ENCODE measurements around the gene CENPX.
A peak's percentile ranks its signal among the peaks of the same experiment; 100 is the strongest.

The CENPX gene

DNA sequence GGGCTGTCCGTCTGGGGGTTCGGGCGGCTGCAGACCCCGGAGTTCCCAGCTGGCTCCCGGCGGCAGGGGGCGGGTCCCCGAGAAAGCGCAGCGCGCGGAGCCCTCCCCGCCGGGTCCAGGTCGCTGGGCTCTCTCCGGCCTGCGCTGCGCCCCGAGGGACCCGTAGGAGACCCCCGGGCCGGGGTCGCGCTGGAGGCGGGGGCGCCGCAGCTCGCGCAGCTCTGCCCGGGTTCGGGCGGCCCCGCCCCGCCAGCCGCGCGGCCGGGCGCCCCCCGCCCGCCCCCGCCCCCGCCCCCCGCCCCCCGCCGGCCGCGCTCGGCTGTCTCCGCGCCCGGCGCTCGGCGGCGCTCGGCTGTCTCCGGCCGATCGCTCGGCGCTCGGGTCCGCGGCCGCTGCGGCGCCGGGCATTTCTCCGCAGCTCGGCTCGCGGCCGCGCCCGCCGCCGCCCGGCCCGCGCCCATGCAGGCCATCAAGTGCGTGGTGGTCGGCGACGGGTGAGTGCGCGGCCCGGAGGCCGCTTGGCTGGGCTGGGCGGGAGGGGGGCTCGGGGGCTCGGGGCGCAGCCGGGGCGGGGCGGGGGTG is 8.7 kb upstream of the CENPX start, which contains the start of gene RAC3:
RAC3 (plus strand) TSS at position 376 of the 582 bp plus-strand sequence; CDS start at position 460, 84 bp downstream.
- Histone ChIP-seq H2AFZ (ENCODE audit: low read length) (peak within 1 kb of the TSS; percentile 91), H2BK15ac (ENCODE audit: low read length) (peak within 1 kb of the TSS; percentile 67), H2AK5ac (ENCODE audit: low read depth, low read length) (peak within 1 kb of the TSS; percentile 83), H3K23ac (ENCODE audit: low read depth, low read length, poor library complexity) (peak within 1 kb of the TSS; percentile 93), H3K9me3 (replicated peaks in 1 of 2; ENCODE audit: control insufficient read depth in 2 of 2, insufficient read depth in 1 of 2, low read depth in 1 of 2, low read length in 2 of 2) (no peaks in the 10 kb centered on the region), H3K27me3 (ENCODE audit: control insufficient read depth in 3 of 3, insufficient read depth in 3 of 3, low read depth in 1 of 3, low read length in 3 of 3) (no peaks in the 10 kb centered on the region), H2BK120ac (ENCODE audit: low read depth, low read length) (peak within 1 kb of the TSS; percentile 81), H3K36me3 (replicated peaks in 1 of 2; ENCODE audit: control insufficient read depth in 2 of 2, insufficient read depth in 2 of 2, low read length in 2 of 2) (peaks cover 30 to 36% of the 10 kb centered on the region in 2 donors), H3K79me1 (ENCODE audit: low read depth, low read length) (peaks cover 5% of the 10 kb centered on the region), H3K4ac (ENCODE audit: low read length) (no peak within 1 kb of the TSS), H3K27ac (replicated peaks; ENCODE audit: low read length) (peak within 1 kb of the TSS; percentile 54), H3K4me2 (ENCODE audit: insufficient read depth, low read length, poor library complexity, severe bottlenecking) (peak within 1 kb of the TSS; percentile 100), H3K14ac (ENCODE audit: low read length) (peak within 1 kb of the TSS; percentile 2), H4K8ac (ENCODE audit: low read depth, low read length) (no peak within 1 kb of the TSS), H3K18ac (ENCODE audit: low read length) (peak within 1 kb of the TSS; percentile 94), H3K4me3 (ENCODE audit: low read length in 2 of 2) (peak within 1 kb of the TSS; percentile 46 to 84), H3K9ac (ENCODE audit: low read depth, low read length, poor library complexity) (peak within 1 kb of the TSS; percentile 82), H2BK12ac (ENCODE audit: low read length) (no peak within 1 kb of the TSS), H3K4me1 (ENCODE audit: control insufficient read depth in 2 of 2, insufficient read depth in 1 of 2, low read depth in 1 of 2, low read length in 2 of 2) (peaks cover 8 to 14% of the 10 kb centered on the region in 2 donors), H2BK5ac (ENCODE audit: low read length) (peak within 1 kb of the TSS; percentile 3), H4K91ac (ENCODE audit: low read depth, low read length, poor library complexity) (no peak within 1 kb of the TSS)
- DNase-seq (ENCODE audit: low spot score), result peak; percentile 72
- no CpG with 5 or more reads among the region's 96 CpGs for WGBS, 2 donors (ENCODE audit: extremely low coverage in 2 of 2, insufficient read length in 2 of 2, insufficient replicate concordance in 1 of 2)

DNA sequence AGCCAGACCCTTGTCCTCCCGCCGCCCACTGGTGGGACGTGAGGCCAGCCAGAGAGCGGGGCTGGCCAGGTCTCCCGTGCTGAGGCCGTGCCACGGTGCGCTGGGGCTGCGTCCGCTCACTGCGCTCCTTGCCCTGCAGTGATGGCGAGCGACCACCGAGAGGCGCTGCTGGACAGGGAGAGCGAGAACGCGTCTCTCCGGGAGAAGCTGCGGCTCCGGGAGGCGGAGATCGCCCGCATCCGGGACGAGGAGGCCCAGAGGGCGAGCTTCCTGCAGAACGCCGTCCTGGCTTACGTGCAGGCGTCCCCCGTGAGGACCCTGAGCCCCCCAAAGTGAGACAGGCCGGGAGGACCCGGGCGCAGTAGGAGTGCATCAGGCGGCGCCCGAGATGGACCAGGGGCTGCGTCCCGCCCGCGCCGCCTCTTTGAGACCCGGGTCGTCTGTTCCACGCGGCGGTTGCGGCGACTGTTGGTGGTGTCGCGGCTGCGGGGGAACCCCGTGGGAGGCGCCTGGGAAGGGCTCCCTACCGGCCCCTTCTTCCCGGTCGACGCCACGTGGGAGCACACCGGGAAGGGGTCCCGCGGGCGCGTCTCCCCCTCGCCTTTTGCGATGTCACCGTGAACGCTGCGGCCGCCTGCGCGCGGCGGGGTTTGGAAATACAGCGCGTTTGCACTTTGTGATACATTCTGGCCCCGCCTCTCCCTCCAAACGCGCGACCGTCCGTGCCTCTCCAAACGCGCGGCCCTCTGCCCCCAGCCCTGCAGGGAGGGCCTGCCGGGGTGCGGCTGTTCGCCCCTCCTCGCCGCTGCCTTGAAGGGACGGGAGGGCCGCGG is 8.0 kb upstream of the CENPX start:
- Histone ChIP-seq H3K9ac (ENCODE audit: low read depth, low read length, poor library complexity) (peak overlapping the region; percentile 72), H2BK120ac (ENCODE audit: low read depth, low read length) (peak overlapping the region; percentile 72), H2BK5ac (ENCODE audit: low read length) (peak overlapping the region; percentile 90), H3K4me3 (ENCODE audit: low read length in 2 of 2) (peak overlapping the region; percentile 43 to 84), H3K18ac (ENCODE audit: low read length) (peak overlapping the region; percentile 94), H4K91ac (ENCODE audit: low read depth, low read length, poor library complexity) (no peak overlapping the region), H2AK5ac (ENCODE audit: low read depth, low read length) (peak overlapping the region; percentile 83), H2AFZ (ENCODE audit: low read length) (peak overlapping the region; percentile 91), H2BK12ac (ENCODE audit: low read length) (no peak overlapping the region), H3K27ac (replicated peaks; ENCODE audit: low read length) (peak overlapping the region; percentile 54), H3K23ac (ENCODE audit: low read depth, low read length, poor library complexity) (peak overlapping the region; percentile 93), H3K79me1 (ENCODE audit: low read depth, low read length) (peaks cover 9% of the 10 kb centered on the region), H2BK15ac (ENCODE audit: low read length) (peak overlapping the region; percentile 67), H3K4me2 (ENCODE audit: insufficient read depth, low read length, poor library complexity, severe bottlenecking) (peak overlapping the region; percentile 98), H3K27me3 (ENCODE audit: control insufficient read depth in 3 of 3, insufficient read depth in 3 of 3, low read depth in 1 of 3, low read length in 3 of 3) (no peaks in the 10 kb centered on the region), H3K14ac (ENCODE audit: low read length) (peak overlapping the region; percentile 56), H4K8ac (ENCODE audit: low read depth, low read length) (peak overlapping the region; percentile 65), H3K36me3 (replicated peaks in 1 of 2; ENCODE audit: control insufficient read depth in 2 of 2, insufficient read depth in 2 of 2, low read length in 2 of 2) (peaks cover 29 to 30% of the 10 kb centered on the region in 2 donors), H3K9me3 (replicated peaks in 1 of 2; ENCODE audit: control insufficient read depth in 2 of 2, insufficient read depth in 1 of 2, low read depth in 1 of 2, low read length in 2 of 2) (peaks cover 0 to 2% of the 10 kb centered on the region in 2 donors), H3K4me1 (ENCODE audit: control insufficient read depth in 2 of 2, insufficient read depth in 1 of 2, low read depth in 1 of 2, low read length in 2 of 2) (peaks cover 5 to 12% of the 10 kb centered on the region in 2 donors), H3K4ac (ENCODE audit: low read length) (no peak overlapping the region)
- WGBS, 2 donors (ENCODE audit: extremely low coverage in 2 of 2, insufficient read length in 2 of 2, insufficient replicate concordance in 1 of 2), result no CpG with 5 or more reads among the region's 94 CpGs
- peak; percentile 76 for DNase-seq (ENCODE audit: low spot score)

DNA sequence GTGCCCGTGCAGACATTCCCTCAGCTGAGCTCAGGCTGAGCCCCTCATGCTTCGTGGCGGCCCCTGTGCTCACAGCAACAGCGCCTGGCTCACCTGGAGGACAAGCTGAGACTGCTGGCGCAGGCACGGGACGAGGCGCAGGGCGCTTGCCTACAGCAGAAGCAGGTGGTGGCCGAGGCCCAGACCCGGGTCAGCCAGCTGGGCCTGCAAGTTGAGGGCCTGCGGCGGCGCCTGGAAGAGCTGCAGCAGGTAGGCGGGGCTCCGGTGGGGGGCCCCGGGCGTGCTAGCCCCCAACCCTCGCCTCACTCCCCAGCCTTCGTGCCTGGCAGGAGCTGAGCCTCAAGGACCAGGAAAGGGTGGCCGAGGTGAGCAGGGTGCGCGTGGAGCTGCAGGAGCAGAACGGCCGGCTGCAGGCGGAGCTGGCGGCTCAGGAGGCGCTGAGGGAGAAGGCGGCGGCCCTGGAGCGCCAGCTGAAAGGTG is 7.4 kb upstream of the CENPX start:
- Histone ChIP-seq H3K9ac (ENCODE audit: low read depth, low read length, poor library complexity) (peak overlapping the region; percentile 72), H3K4me1 (ENCODE audit: control insufficient read depth in 2 of 2, insufficient read depth in 1 of 2, low read depth in 1 of 2, low read length in 2 of 2) (peaks cover 5 to 12% of the 10 kb centered on the region in 2 donors), H3K14ac (ENCODE audit: low read length) (peak overlapping the region; percentile 56), H3K4me3 (ENCODE audit: low read length in 2 of 2) (peak overlapping the region in 1 of 2 donors; percentile 43), H3K27me3 (ENCODE audit: control insufficient read depth in 3 of 3, insufficient read depth in 3 of 3, low read depth in 1 of 3, low read length in 3 of 3) (no peaks in the 10 kb centered on the region), H3K4ac (ENCODE audit: low read length) (no peak overlapping the region), H2AFZ (ENCODE audit: low read length) (no peak overlapping the region), H3K18ac (ENCODE audit: low read length) (peak overlapping the region; percentile 94), H3K23ac (ENCODE audit: low read depth, low read length, poor library complexity) (peak overlapping the region; percentile 93), H4K91ac (ENCODE audit: low read depth, low read length, poor library complexity) (no peak overlapping the region), H3K36me3 (replicated peaks in 1 of 2; ENCODE audit: control insufficient read depth in 2 of 2, insufficient read depth in 2 of 2, low read length in 2 of 2) (peaks cover 27 to 29% of the 10 kb centered on the region in 2 donors), H3K79me1 (ENCODE audit: low read depth, low read length) (peaks cover 7% of the 10 kb centered on the region), H2AK5ac (ENCODE audit: low read depth, low read length) (peak overlapping the region; percentile 86), H3K4me2 (ENCODE audit: insufficient read depth, low read length, poor library complexity, severe bottlenecking) (no peak overlapping the region), H4K8ac (ENCODE audit: low read depth, low read length) (peak overlapping the region; percentile 65), H2BK15ac (ENCODE audit: low read length) (peak overlapping the region; percentile 58), H3K9me3 (replicated peaks in 1 of 2; ENCODE audit: control insufficient read depth in 2 of 2, insufficient read depth in 1 of 2, low read depth in 1 of 2, low read length in 2 of 2) (peaks cover 0 to 2% of the 10 kb centered on the region in 2 donors), H2BK5ac (ENCODE audit: low read length) (peak overlapping the region; percentile 90), H3K27ac (replicated peaks; ENCODE audit: low read length) (no peak overlapping the region), H2BK120ac (ENCODE audit: low read depth, low read length) (peak overlapping the region; percentile 72), H2BK12ac (ENCODE audit: low read length) (peak overlapping the region; percentile 73)
- no CpG with 5 or more reads among the region's 31 CpGs for WGBS, 2 donors (ENCODE audit: extremely low coverage in 2 of 2, insufficient read length in 2 of 2, insufficient replicate concordance in 1 of 2)
- no peak for DNase-seq (ENCODE audit: low spot score)

DNA sequence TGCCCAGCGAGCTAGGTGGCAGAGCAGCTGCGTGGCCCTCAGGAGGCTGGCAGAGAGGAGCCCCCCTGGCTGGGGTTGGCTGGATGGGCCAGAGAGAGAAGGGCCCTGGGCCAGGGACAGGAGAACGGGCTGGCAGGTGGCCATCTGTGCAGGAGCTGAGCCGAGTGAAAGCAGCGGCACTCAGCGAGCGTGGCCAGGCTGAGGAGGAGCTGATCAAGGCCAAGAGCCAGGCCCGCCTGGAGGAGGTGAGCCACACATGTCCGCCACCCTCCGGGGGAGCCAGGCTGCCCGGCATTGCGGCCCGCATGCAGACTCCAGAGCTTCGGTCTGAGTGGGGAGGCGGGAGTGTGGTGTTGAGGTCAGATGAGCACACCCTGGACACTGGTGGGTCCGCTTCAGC is 6.7 kb upstream of the CENPX start:
- Histone ChIP-seq H3K4ac (ENCODE audit: low read length) (no peak overlapping the region), H3K4me2 (ENCODE audit: insufficient read depth, low read length, poor library complexity, severe bottlenecking) (no peak overlapping the region), H2BK120ac (ENCODE audit: low read depth, low read length) (no peak overlapping the region), H2AK5ac (ENCODE audit: low read depth, low read length) (peak overlapping the region; percentile 86), H3K9ac (ENCODE audit: low read depth, low read length, poor library complexity) (peak overlapping the region; percentile 44), H3K79me1 (ENCODE audit: low read depth, low read length) (peaks cover 7% of the 10 kb centered on the region), H2BK15ac (ENCODE audit: low read length) (peak overlapping the region; percentile 58), H3K14ac (ENCODE audit: low read length) (no peak overlapping the region), H3K18ac (ENCODE audit: low read length) (no peak overlapping the region), H3K4me1 (ENCODE audit: control insufficient read depth in 2 of 2, insufficient read depth in 1 of 2, low read depth in 1 of 2, low read length in 2 of 2) (peaks cover 5 to 12% of the 10 kb centered on the region in 2 donors), H3K4me3 (ENCODE audit: low read length in 2 of 2) (no peak overlapping the region), H3K9me3 (replicated peaks in 1 of 2; ENCODE audit: control insufficient read depth in 2 of 2, insufficient read depth in 1 of 2, low read depth in 1 of 2, low read length in 2 of 2) (peaks cover 0 to 2% of the 10 kb centered on the region in 2 donors), H2BK5ac (ENCODE audit: low read length) (no peak overlapping the region), H3K27me3 (ENCODE audit: control insufficient read depth in 3 of 3, insufficient read depth in 3 of 3, low read depth in 1 of 3, low read length in 3 of 3) (no peaks in the 10 kb centered on the region), H3K23ac (ENCODE audit: low read depth, low read length, poor library complexity) (peak overlapping the region; percentile 93), H3K36me3 (replicated peaks in 1 of 2; ENCODE audit: control insufficient read depth in 2 of 2, insufficient read depth in 2 of 2, low read length in 2 of 2) (peaks cover 22 to 29% of the 10 kb centered on the region in 2 donors), H2AFZ (ENCODE audit: low read length) (no peak overlapping the region), H2BK12ac (ENCODE audit: low read length) (no peak overlapping the region), H4K8ac (ENCODE audit: low read depth, low read length) (no peak overlapping the region), H3K27ac (replicated peaks; ENCODE audit: low read length) (no peak overlapping the region), H4K91ac (ENCODE audit: low read depth, low read length, poor library complexity) (no peak overlapping the region)
- no CpG with 5 or more reads among the region's 16 CpGs for WGBS, 2 donors (ENCODE audit: extremely low coverage in 2 of 2, insufficient read length in 2 of 2, insufficient replicate concordance in 1 of 2)
- DNase-seq (ENCODE audit: low spot score), result no peak
